Cardiac fibroblast (primary cell): ENCODE data around the gene EXD3.

Experiments used
- DNase-seq, 2 donors: peaks; one replicate each; pipeline versions ENCODE4 v3.0.0 to v3.0.0-alpha.2; 2010; ENCODE audit warnings: low read depth in 2 of 2
- H3K4me3 ChIP-seq, 2 donors: replicated peaks in 1 of 2; 1 replicate in 1 of 2; 2 replicates in 1 of 2; pipeline ENCODE4 v1.5.1; 2011; ENCODE audit warnings: low read depth in 2 of 2, low read length in 2 of 2, mild to moderate bottlenecking in 2 of 2, moderate library complexity in 1 of 2
- CTCF ChIP-seq: IDR thresholded peaks from one replicate; pipeline ENCODE4 v1.5.1; 2011; ENCODE audit warnings: low read depth, mild to moderate bottlenecking, low read length, inconsistent platforms

The EXD3 gene

GRCh38 chr9:137277329-137278041, 145.5 kb downstream of the EXD3 start, which contains the start of gene TOR4A:
TOR4A (plus strand) TSS chr9:137277726; CDS start chr9:137278690, 964 bp downstream.
- no peak for TF ChIP-seq CTCF
- DNase-seq = peak; percentile 92 to 94
- H3K4me3 ChIP-seq = peak within 1 kb of the TSS; percentile 61 to 64

GRCh38 chr9:137276473-137277328, 146.3 kb downstream of the EXD3 start:
- H3K4me3 ChIP-seq = peak overlapping the region; percentile 61 to 64
- no peak for TF ChIP-seq CTCF
- peak; percentile 72 to 87 for DNase-seq

- no peak for DNase-seq
- TF ChIP-seq CTCF = no peak
- no peak overlapping the region for H3K4me3 ChIP-seq
Measured at GRCh38 chr9:137275588-137276472, 147.1 kb downstream of the EXD3 start.

- H3K4me3 ChIP-seq = no peak overlapping the region
- TF ChIP-seq CTCF = no peak
- no peak for DNase-seq
Measured at GRCh38 chr9:137275203-137275587, 147.8 kb downstream of the EXD3 start.

- DNase-seq = no peak
- H3K4me3 ChIP-seq = no peak overlapping the region
- TF ChIP-seq CTCF = no peak
Measured at GRCh38 chr9:137273611-137274320, 149.2 kb downstream of the EXD3 start.

- no peak for DNase-seq
- H3K4me3 ChIP-seq = no peak overlapping the region
- no peak for TF ChIP-seq CTCF
Measured at GRCh38 chr9:137273095-137273490, 149.9 kb downstream of the EXD3 start.
